Activated T-helper 17 cell treated with anti-CD3 and anti-CD28 coated beads, Interleukin-2, amount 50 U/mL, for 72 hours (primary cell): ENCODE data around the gene ISM2. TPM values are rescaled to one million over a fixed set of nuclear protein-coding genes. Genes with fewer than 3 reads are reported as not detected.
A peak's percentile ranks its signal among the peaks of the same experiment; 100 is the strongest.
"Not testable (repeated sequence)": the region's sequence is repeated elsewhere in the genome, so short reads cannot be mapped to it uniquely, and the experiment has no call there.

Experiments
- ATAC-seq: fragments of 150-1000 bp; cut with Tn5 transposase; replicated peaks from 2 replicates; pipeline ENCODE4 v1.10.0; 2021; ENCODE audit warnings: mild to moderate bottlenecking, moderate library complexity
- H3K27ac Mint-ChIP-seq: one replicate; pipeline ENCODE4 v1.8.0; 2022; ENCODE audit warnings: mixed read lengths
- H3K27me3 Mint-ChIP-seq: one replicate; pipeline ENCODE4 v1.8.0; 2022; ENCODE audit warnings: mixed read lengths
- H3K36me3 Mint-ChIP-seq: one replicate; pipeline ENCODE4 v1.8.0; 2022; ENCODE audit warnings: low read depth, mild to moderate bottlenecking, mixed read lengths
- H3K4me1 Mint-ChIP-seq: one replicate; pipeline ENCODE4 v1.8.0; 2022; ENCODE audit warnings: mixed read lengths
- H3K4me3 Mint-ChIP-seq: one replicate; pipeline ENCODE4 v1.8.0; 2022; ENCODE audit warnings: mild to moderate bottlenecking, mixed read lengths
- H3K9me3 Mint-ChIP-seq: one replicate; pipeline ENCODE4 v1.8.0; 2022; ENCODE audit warnings: mixed read lengths
- total RNA-seq, 2 donors: library from RNA; stranded (reverse); gene quantifications; one replicate each; pipeline ENCODE4 v1.2.3, GENCODE V29; 2022

ISM2 gene
- under 1 TPM in 1 of 2 donors, not detected in 1; 0.21 TPM for total RNA-seq

DNA sequence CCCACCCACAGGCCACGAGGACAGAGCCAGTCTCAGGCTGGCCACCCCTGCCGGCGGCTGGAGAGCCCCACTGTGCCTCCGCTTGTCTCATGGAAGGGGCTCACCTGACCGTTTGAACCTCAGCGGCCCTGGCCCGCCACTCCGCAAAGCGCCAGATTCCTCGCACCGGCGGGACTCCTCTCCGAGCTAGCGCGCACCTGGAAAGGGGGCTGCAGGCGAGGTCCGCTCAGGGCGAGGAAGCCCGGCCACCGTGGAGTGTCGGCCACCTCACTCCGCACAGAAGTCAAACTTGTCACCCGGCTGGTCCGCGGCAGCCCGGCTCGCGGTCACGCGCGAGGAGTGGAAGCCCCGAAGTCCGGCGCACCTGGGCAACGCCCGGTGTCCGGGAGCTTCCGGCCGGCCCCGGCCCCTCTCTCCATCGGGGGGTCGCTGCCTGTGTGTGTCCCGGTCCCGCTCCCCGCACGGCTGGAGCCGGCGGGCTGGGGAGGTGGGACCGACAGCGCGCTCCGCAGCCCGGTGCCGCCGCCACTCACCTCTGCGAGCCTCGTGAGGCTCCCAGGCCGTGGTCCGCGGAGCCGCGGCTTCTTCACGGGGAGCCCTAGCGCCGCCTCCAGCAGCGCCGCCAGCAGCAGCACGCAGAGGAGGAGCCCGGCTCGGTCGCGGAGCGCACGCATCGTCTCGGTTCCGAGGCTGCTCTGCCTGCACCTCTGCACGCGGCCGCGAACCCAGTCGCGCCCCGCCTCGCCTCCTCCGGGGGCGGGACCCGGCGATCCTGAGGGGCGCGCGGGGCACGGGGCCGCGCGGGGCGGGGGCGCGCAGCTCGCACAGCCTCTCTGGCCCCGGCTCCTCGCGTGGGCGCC, at the start of gene ISM2:
ISM2 (minus strand) TSS at position 697 of the 860 bp plus-strand sequence; CDS start at position 674, 23 bp downstream.
- Mint-ChIP-seq H3K9me3 (no peaks in the 10 kb centered on the region), H3K4me1 (no peaks in the 10 kb centered on the region)
- peak; percentile 78 for ATAC-seq

GRCh38 chr14:77547512-77548180, 49.0 kb upstream of the ISM2 start:
- Mint-ChIP-seq H3K4me1 (no peaks in the 10 kb centered on the region), H3K4me3 (no peak overlapping the region), H3K27me3 (no peaks in the 10 kb centered on the region), H3K9me3 (no peaks in the 10 kb centered on the region), H3K27ac (no peak overlapping the region), H3K36me3 (peaks cover 75% of the 10 kb centered on the region)
- ATAC-seq, result no peak

More for the DNA sequence above, at the start of gene ISM2:
- H3K36me3 Mint-ChIP-seq, result no peaks in the 10 kb centered on the region
- peak within 1 kb of the TSS; percentile 57 for H3K4me3 Mint-ChIP-seq
- H3K27ac Mint-ChIP-seq, result no peak within 1 kb of the TSS
- peaks cover 26% of the 10 kb centered on the region for H3K27me3 Mint-ChIP-seq

DNA sequence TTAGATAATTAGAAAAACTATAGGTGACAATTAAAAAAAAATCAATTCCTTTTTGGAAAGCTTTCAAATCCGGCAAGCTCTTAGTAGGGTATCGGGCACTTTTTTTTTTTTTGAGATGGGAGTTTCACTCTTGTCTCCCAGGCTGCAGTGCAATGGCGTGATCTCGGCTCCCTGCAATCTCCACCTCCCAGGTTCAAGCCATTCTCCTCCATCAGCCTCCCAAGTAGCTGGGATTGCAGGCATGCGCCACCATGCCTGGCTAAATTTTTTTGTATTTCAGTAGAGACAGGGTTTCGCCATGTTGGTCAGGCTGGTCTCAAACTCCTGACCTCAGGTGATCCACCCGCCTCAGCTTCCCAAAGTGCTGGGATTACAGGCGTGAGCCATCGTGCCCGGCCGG, 46.6 kb upstream of the ISM2 start:
- H3K4me1 Mint-ChIP-seq, result not testable (repeated sequence)

GRCh38 chr14:77544571-77544970, 46.0 kb upstream of the ISM2 start:
- no peak for ATAC-seq
- H3K9me3 Mint-ChIP-seq, result no peaks in the 10 kb centered on the region
- no peaks in the 10 kb centered on the region for H3K27me3 Mint-ChIP-seq
- H3K27ac Mint-ChIP-seq, result no peak overlapping the region
- H3K4me3 Mint-ChIP-seq, result no peak overlapping the region
- H3K36me3 Mint-ChIP-seq, result peaks cover 57% of the 10 kb centered on the region
- H3K4me1 Mint-ChIP-seq, result no peaks in the 10 kb centered on the region

More for the DNA sequence above, 46.6 kb upstream of the ISM2 start:
- not testable (repeated sequence) for H3K27me3 Mint-ChIP-seq, H3K4me3 Mint-ChIP-seq, H3K9me3 Mint-ChIP-seq, ATAC-seq
- peak overlapping the region; percentile 50 for H3K27ac Mint-ChIP-seq
- H3K36me3 Mint-ChIP-seq, result peaks cover 63% of the 10 kb centered on the region

- Mint-ChIP-seq H3K4me1 (no peaks in the 10 kb centered on the region), H3K27me3 (no peaks in the 10 kb centered on the region), H3K4me3 (no peak overlapping the region), H3K27ac (no peak overlapping the region), H3K36me3 (peaks cover 49% of the 10 kb centered on the region), H3K9me3 (no peaks in the 10 kb centered on the region)
- ATAC-seq, result no peak
These were observed 45.2 kb upstream of the ISM2 start for GRCh38 chr14:77543637-77544334.

GRCh38 chr14:77543240-77543551, 44.6 kb upstream of the ISM2 start:
- Mint-ChIP-seq H3K9me3 (no peaks in the 10 kb centered on the region), H3K27me3 (no peaks in the 10 kb centered on the region), H3K4me3 (no peak overlapping the region), H3K27ac (no peak overlapping the region), H3K36me3 (peaks cover 43% of the 10 kb centered on the region), H3K4me1 (no peaks in the 10 kb centered on the region)
- ATAC-seq, result no peak

DNA sequence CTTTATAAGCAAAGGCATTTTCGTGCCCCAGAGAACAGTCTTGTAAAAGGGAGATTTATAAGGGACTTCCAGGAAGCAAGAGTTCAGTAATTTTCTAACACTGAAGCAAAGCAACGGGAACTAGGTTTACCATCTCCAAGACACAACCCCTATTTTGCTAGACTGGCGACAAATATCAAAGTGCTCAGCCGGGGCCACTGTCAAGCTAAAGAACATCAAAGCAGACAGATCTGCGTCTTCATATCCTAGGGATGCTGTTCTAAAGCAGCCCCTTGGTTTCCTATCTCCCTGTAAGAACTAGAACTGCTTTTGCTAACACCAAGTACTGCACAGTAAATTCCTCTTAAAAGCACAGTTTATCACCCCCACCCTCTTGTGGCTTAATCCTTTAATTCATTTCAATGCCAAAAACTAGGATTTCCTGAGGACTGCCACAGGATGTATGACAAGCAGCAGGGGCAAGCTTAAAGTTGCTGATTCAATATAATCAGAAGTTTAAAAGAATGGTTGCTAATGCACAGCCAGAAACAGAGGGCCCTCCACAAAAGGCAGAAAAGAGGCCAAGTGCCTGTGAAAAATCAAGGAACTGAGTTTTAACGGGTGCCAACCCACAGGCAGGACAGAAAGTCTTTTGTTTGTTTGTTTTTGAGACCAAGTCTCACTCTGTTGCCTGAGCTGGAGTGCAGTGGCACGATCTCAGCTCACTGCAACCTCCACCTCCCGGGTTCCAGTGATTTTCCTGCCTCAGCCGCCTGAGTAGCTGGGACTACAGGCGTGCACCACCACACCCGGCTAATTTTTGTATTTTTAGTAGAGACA, 44.0 kb upstream of the ISM2 start:
- no peak for ATAC-seq
- H3K9me3 Mint-ChIP-seq, result no peaks in the 10 kb centered on the region
- peaks cover 37% of the 10 kb centered on the region for H3K36me3 Mint-ChIP-seq
- H3K4me1 Mint-ChIP-seq, result no peaks in the 10 kb centered on the region
- H3K4me3 Mint-ChIP-seq, result no peak overlapping the region
- H3K27ac Mint-ChIP-seq, result no peak overlapping the region
- H3K27me3 Mint-ChIP-seq, result no peaks in the 10 kb centered on the region

DNA sequence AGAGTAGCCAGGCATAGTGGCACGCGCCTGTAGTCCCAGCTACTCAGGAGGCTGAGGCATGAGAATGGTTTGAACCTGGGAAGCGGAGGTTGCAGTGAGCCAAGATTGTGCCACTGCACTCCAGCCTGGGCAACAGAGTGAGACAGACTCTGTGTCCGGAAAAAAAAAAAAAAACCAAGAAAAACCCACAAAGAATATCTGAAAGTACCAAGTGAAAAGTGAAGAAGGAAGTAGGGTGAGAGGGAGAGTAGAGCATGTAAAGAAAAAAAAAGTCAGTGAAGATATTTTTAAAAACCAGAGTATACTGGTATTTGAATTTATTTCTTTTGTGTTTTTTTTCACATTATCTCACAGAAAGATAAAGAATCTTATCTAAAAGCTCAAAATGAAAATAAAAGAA, 43.3 kb upstream of the ISM2 start:
- no peaks in the 10 kb centered on the region for H3K4me1 Mint-ChIP-seq
- H3K4me3 Mint-ChIP-seq, result no peak overlapping the region
- no peak overlapping the region for H3K27ac Mint-ChIP-seq
- no peak for ATAC-seq
- peaks cover 30% of the 10 kb centered on the region for H3K36me3 Mint-ChIP-seq
- H3K27me3 Mint-ChIP-seq, result no peaks in the 10 kb centered on the region
- H3K9me3 Mint-ChIP-seq, result no peaks in the 10 kb centered on the region

- peaks cover 42% of the 10 kb centered on the region for H3K36me3 Mint-ChIP-seq
- not testable (repeated sequence) for H3K27ac Mint-ChIP-seq, H3K4me1 Mint-ChIP-seq, H3K4me3 Mint-ChIP-seq, H3K9me3 Mint-ChIP-seq, ATAC-seq, H3K27me3 Mint-ChIP-seq
These were observed 38.3 kb upstream of the ISM2 start for GRCh38 chr14:77536951-77537350.

DNA sequence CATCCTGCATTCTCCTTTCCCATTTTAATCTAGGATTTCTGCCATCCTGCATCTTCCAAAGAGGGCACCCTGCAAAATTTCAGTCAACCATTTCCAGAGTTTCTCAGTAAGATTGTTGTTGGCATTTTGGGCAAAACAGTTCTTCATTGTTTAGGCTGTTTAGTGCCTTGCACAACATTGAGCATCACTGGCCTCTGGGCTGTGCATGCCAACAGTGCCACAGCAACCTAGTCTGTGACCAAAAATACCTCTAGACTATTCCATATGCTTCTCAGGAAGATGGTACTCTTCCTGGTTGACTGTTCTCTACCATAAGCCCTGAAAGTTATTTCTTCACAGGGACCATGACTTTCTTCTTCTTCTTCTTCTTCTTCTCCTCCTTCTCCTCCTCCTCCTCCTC, 32.5 kb upstream of the ISM2 start:
- peaks cover 35% of the 10 kb centered on the region for H3K36me3 Mint-ChIP-seq
- ATAC-seq, result no peak
- H3K27ac Mint-ChIP-seq, result no peak overlapping the region
- H3K27me3 Mint-ChIP-seq, result no peaks in the 10 kb centered on the region
- no peak overlapping the region for H3K4me3 Mint-ChIP-seq
- no peaks in the 10 kb centered on the region for H3K4me1 Mint-ChIP-seq
- H3K9me3 Mint-ChIP-seq, result no peaks in the 10 kb centered on the region

- H3K27me3 Mint-ChIP-seq, result no peaks in the 10 kb centered on the region
- no peak overlapping the region for H3K27ac Mint-ChIP-seq
- peaks cover 24% of the 10 kb centered on the region for H3K36me3 Mint-ChIP-seq
- no peaks in the 10 kb centered on the region for H3K4me1 Mint-ChIP-seq
- no peak overlapping the region for H3K4me3 Mint-ChIP-seq
- H3K9me3 Mint-ChIP-seq, result no peaks in the 10 kb centered on the region
- no peak for ATAC-seq
These were observed 31.3 kb upstream of the ISM2 start for GRCh38 chr14:77529963-77530362.

- no peaks in the 10 kb centered on the region for H3K4me1 Mint-ChIP-seq
- H3K36me3 Mint-ChIP-seq, result peaks cover 17% of the 10 kb centered on the region
- no peak overlapping the region for H3K4me3 Mint-ChIP-seq
- no peak overlapping the region for H3K27ac Mint-ChIP-seq
- H3K27me3 Mint-ChIP-seq, result no peaks in the 10 kb centered on the region
- ATAC-seq, result no peak
- H3K9me3 Mint-ChIP-seq, result no peaks in the 10 kb centered on the region
These were observed 30.6 kb upstream of the ISM2 start for GRCh38 chr14:77529213-77529612.

GRCh38 chr14:77528701-77529100, 30.1 kb upstream of the ISM2 start:
- H3K36me3 Mint-ChIP-seq, result peaks cover 18% of the 10 kb centered on the region
- not testable (repeated sequence) for H3K4me3 Mint-ChIP-seq, H3K9me3 Mint-ChIP-seq, H3K4me1 Mint-ChIP-seq, H3K27ac Mint-ChIP-seq, H3K27me3 Mint-ChIP-seq, ATAC-seq

DNA sequence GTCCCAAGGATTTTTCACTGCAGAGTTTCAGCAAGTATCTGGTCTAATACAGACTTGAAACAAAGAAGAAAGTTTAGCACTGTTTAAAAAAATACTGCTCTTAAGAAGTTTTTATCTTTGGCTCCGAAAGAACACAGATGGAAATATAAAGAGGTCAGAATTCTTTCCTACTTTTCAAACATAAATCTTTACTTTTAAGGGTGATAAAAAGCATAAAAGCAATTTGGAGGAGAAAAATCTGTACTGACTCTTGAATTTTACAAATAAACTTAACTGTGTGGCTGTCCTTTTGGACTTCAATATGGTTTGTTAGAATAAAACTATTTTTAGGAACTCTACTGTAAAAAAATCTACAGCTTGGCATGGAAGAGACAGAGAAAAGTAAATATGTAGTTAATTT, 27.6 kb upstream of the ISM2 start:
- no peaks in the 10 kb centered on the region for H3K27me3 Mint-ChIP-seq
- no peaks in the 10 kb centered on the region for H3K4me1 Mint-ChIP-seq
- H3K36me3 Mint-ChIP-seq, result peaks cover 28% of the 10 kb centered on the region
- no peak overlapping the region for H3K4me3 Mint-ChIP-seq
- no peak overlapping the region for H3K27ac Mint-ChIP-seq
- H3K9me3 Mint-ChIP-seq, result no peaks in the 10 kb centered on the region
- ATAC-seq, result no peak
